Body of pancreas (tissue), 4 donors: Measurements from ENCODE around the gene SIM2. TPM values are rescaled to one million over a fixed set of nuclear protein-coding genes. Genes with fewer than 3 reads are reported as not detected.

Experiments
- ATAC-seq: fragments of 150-250 bp; one replicate; pipeline ENCODE4 v1.9.1; 2016
- DNase-seq, 4 donors: peaks; one replicate each; pipeline ENCODE4 v3.0.0-alpha.2; 2019
- H3K27ac ChIP-seq, 4 donors: fragments of 200-600 bp; sonication (generic); 1 replicate in 3 of 4; 2 replicates in 1 of 4; pipeline versions ENCODE4 v1.5.1 to v1.6.1; 2016 to 2019; ENCODE audit warnings: mild to moderate bottlenecking in 1 of 4, mixed read lengths in 1 of 4, moderate library complexity in 1 of 4
- H3K27me3 ChIP-seq, 2 donors: fragments of 200-600 bp; sonication (generic); one replicate each; pipeline ENCODE4 v1.6.0; 2016; ENCODE audit warnings: mild to moderate bottlenecking in 1 of 2
- H3K36me3 ChIP-seq, 2 donors: fragments of 200-600 bp; sonication (generic); replicated peaks in 1 of 2; 2 replicates each; pipeline ENCODE4 v1.5.1; 2016; ENCODE audit warnings: low read depth in 2 of 2; ENCODE audit not compliant: insufficient read depth in 1 of 2
- H3K4me1 ChIP-seq: fragments of 200-600 bp; sonication (generic); one replicate; pipeline ENCODE4 v1.6.0; 2016
- H3K4me3 ChIP-seq, 2 donors: fragments of 200-600 bp; sonication (generic); 1 replicate in 1 of 2; 2 replicates in 1 of 2; pipeline ENCODE4 v1.5.1; 2016 to 2019
- H3K9me3 ChIP-seq, 3 donors: fragments of 200-600 bp; sonication (generic); 1 replicate in 2 of 3; 2 replicates in 1 of 3; pipeline ENCODE4 v1.5.1; 2016
- CTCF ChIP-seq, 7 experiments: fragments of 450-650 bp in 4 of 7; fragments of 200-600 bp in 3 of 7; sonication (generic) in 3 of 7; IDR thresholded peaks; one replicate each; pipeline ENCODE4 v1.5.1; 2016 to 2019; ENCODE audit warnings: antibody characterized with exemption in 7 of 7
- POLR2A ChIP-seq, 3 donors: fragments of 450-650 bp; IDR thresholded peaks; one replicate each; pipeline ENCODE4 v1.6.1; 2016; ENCODE audit warnings: antibody characterized with exemption in 3 of 3, mild to moderate bottlenecking in 2 of 3
- WGBS, 2 donors: methylation state at CpG; one replicate each; pipeline ENCODE4 v1.1.5; 2017; 5-methylcytosine and 5-hydroxymethylcytosine counted together
- intact Hi-C: fragments of 100-400 bp; cut with DNase I; formaldehyde crosslinking; loops from one replicate; pipeline ENCODE4 v1.15.1; 2023
- total RNA-seq, 2 donors: library from RNA; depleted of rRNA; stranded (reverse); fragments of >200 nt; gene quantifications; one replicate each; pipeline ENCODE4 v1.1.0, GENCODE V29; 2016

The SIM2 gene
- total RNA-seq, 2 donors from 2014 or later, result 0.26 TPM; not detected in 1

GRCh38 chr21:36693489-36694030 is 5.4 kb upstream of the SIM2 start:
- 11 to 17% methylated on average over 30 to 39 of the region's 40 CpGs for WGBS, 2 donors
- no peak for TF ChIP-seq POLR2A (IDR thresholded peaks at IDR 0.05)
- intact Hi-C loops, result no loop called here
- peaks cover 0 to 68% of the 10 kb centered on the region in 2 donors for H3K27me3 ChIP-seq
- no peaks in the 10 kb centered on the region for H3K9me3 ChIP-seq
- no peak for ATAC-seq
- H3K36me3 ChIP-seq, result no peaks in the 10 kb centered on the region
- H3K27ac ChIP-seq, result no peak overlapping the region
- no peak overlapping the region for H3K4me3 ChIP-seq
- no peak for DNase-seq
- H3K4me1 ChIP-seq, result peaks cover 31% of the 10 kb centered on the region

GRCh38 chr21:36694031-36694515 is 4.8 kb upstream of the SIM2 start:
- intact Hi-C loops, result no loop called here
- Histone ChIP-seq H3K4me3 (no peak overlapping the region), H3K9me3 (no peaks in the 10 kb centered on the region), H3K4me1 (peaks cover 33% of the 10 kb centered on the region), H3K36me3 (no peaks in the 10 kb centered on the region), H3K27ac (no peak overlapping the region), H3K27me3 (peaks cover 0 to 70% of the 10 kb centered on the region in 2 donors)
- WGBS, 2 donors, result 14 to 18% methylated on average over 9 to 14 of the region's 14 CpGs
- DNase-seq (no peak), ATAC-seq (no peak)
- no peak for TF ChIP-seq CTCF (IDR thresholded peaks at IDR 0.05)
- TF ChIP-seq POLR2A (IDR thresholded peaks at IDR 0.05), result no peak

- Histone ChIP-seq H3K9me3 (no peaks in the 10 kb centered on the region), H3K4me3 (no peak overlapping the region)
- no peak for ATAC-seq
Observed at GRCh38 chr21:36694593-36695282, 4.2 kb upstream of the SIM2 start.

GRCh38 chr21:36695283-36695634 is 3.7 kb upstream of the SIM2 start:
- Histone ChIP-seq H3K9me3 (no peaks in the 10 kb centered on the region), H3K36me3 (no peaks in the 10 kb centered on the region), H3K4me3 (no peak overlapping the region), H3K27me3 (peaks cover 0 to 81% of the 10 kb centered on the region in 2 donors), H3K4me1 (peaks cover 45% of the 10 kb centered on the region), H3K27ac (no peak overlapping the region)
- 13 to 15% methylated on average over 5 of the region's 5 CpGs for WGBS, 2 donors
- intact Hi-C loops, result no loop called here
- TF ChIP-seq POLR2A (IDR thresholded peaks at IDR 0.05) (no peak), CTCF (IDR thresholded peaks at IDR 0.05) (no peak)
- no peak for ATAC-seq
- DNase-seq, result no peak

More at GRCh38 chr21:36694593-36695282, 4.2 kb upstream of the SIM2 start:
- TF ChIP-seq CTCF (IDR thresholded peaks at IDR 0.05), result no peak
- TF ChIP-seq POLR2A (IDR thresholded peaks at IDR 0.05), result no peak
- Histone ChIP-seq H3K4me1 (peaks cover 40% of the 10 kb centered on the region), H3K36me3 (no peaks in the 10 kb centered on the region), H3K27me3 (peaks cover 0 to 75% of the 10 kb centered on the region in 2 donors), H3K27ac (no peak overlapping the region)
- DNase-seq, result no peak
- intact Hi-C loops, result no loop called here
- WGBS, 2 donors, result 8% methylated on average over 18 to 19 of the region's 19 CpGs

GRCh38 chr21:36695671-36696389 is 3.1 kb upstream of the SIM2 start:
- no peak for DNase-seq
- no peaks in the 10 kb centered on the region for H3K9me3 ChIP-seq
- intact Hi-C loops, result no loop called here
- peaks cover 0 to 83% of the 10 kb centered on the region in 2 donors for H3K27me3 ChIP-seq
- H3K27ac ChIP-seq, result no peak overlapping the region
- TF ChIP-seq POLR2A (IDR thresholded peaks at IDR 0.05) (no peak), CTCF (IDR thresholded peaks at IDR 0.05) (no peak)
- ATAC-seq, result no peak
- peaks cover 51% of the 10 kb centered on the region for H3K4me1 ChIP-seq
- WGBS, 2 donors, result 7 to 9% methylated on average over 40 to 44 of the region's 44 CpGs
- no peaks in the 10 kb centered on the region for H3K36me3 ChIP-seq
- H3K4me3 ChIP-seq, result no peak overlapping the region
